Skeletal muscle cell (primary cell): ENCODE data around the gene ZNF200.
"Not testable (repeated sequence)": the region's sequence is repeated elsewhere in the genome, so short reads cannot be mapped to it uniquely, and the experiment has no call there.

Experiments used
- DNase-seq: peaks from one replicate; pipeline ENCODE4 v3.0.0-alpha.2; 2010; ENCODE audit warnings: low read depth
- H3K4me3 ChIP-seq: 2 replicates; pipeline ENCODE4 v1.5.1; 2011; ENCODE audit warnings: low read depth, mild to moderate bottlenecking, control low read depth, low read length, moderate library complexity

Gene ZNF200

GRCh38 chr16:3183445-3184139 lies 51.4 kb downstream of the ZNF200 start:
- DNase-seq = no peak
- peak overlapping the region; percentile 49 for H3K4me3 ChIP-seq

- DNase-seq = no peak
- H3K4me3 ChIP-seq = peak overlapping the region; percentile 49
Observed at GRCh38 chr16:3182608-3183444, 52.1 kb downstream of the ZNF200 start.

- DNase-seq, H3K4me3 ChIP-seq: not testable (repeated sequence)
Observed at GRCh38 chr16:3182293-3182607, 52.7 kb downstream of the ZNF200 start.

DNA sequence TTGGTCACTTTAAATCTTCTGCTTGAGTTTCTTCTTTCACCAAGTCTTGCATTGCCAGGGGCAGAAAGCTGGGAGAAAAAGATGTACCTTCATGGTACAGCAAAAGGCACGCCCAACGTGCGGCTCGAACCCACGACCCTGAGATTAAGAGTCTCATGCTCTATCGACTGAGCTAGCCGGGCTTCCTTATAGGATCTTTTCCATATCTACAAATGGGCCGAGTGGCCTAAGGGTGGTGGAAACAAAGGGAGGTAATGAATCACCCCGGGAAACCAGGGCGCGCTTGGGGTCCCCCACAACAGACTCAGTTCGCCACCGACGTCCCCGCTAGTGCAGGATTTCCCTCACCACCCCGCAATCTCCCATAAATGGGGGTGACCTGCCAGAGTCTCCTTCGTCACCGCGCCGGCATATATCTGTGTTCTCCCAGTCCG lies 54.5 kb downstream of the ZNF200 start:
- no peak for DNase-seq
- H3K4me3 ChIP-seq = no peak overlapping the region

DNA sequence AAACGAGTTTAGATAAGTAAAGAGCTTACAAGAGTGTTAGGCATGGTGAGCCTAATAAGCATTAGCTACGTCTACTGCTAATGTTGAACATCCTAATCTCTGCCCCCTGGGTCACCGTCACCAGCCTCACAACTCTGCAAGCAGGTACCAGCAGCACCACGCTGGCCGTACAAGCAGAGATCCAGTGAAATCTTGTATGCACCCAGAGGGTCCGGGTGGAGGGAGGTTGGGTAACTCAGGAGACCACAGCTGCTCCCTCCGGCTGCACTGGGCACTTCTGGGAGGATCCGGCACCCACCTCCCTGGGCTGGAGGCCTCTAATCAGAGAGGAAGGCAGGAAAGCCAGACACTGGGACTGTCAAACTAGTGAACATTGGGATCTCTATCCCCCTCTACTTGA lies 55.3 kb downstream of the ZNF200 start:
- no peak overlapping the region for H3K4me3 ChIP-seq
- no peak for DNase-seq

- H3K4me3 ChIP-seq = no peak overlapping the region
- no peak for DNase-seq
Observed at GRCh38 chr16:3175157-3176093, 59.5 kb downstream of the ZNF200 start.

- no peak for DNase-seq
- H3K4me3 ChIP-seq = no peak overlapping the region
Observed at GRCh38 chr16:3174618-3175148, 60.3 kb downstream of the ZNF200 start.

DNA sequence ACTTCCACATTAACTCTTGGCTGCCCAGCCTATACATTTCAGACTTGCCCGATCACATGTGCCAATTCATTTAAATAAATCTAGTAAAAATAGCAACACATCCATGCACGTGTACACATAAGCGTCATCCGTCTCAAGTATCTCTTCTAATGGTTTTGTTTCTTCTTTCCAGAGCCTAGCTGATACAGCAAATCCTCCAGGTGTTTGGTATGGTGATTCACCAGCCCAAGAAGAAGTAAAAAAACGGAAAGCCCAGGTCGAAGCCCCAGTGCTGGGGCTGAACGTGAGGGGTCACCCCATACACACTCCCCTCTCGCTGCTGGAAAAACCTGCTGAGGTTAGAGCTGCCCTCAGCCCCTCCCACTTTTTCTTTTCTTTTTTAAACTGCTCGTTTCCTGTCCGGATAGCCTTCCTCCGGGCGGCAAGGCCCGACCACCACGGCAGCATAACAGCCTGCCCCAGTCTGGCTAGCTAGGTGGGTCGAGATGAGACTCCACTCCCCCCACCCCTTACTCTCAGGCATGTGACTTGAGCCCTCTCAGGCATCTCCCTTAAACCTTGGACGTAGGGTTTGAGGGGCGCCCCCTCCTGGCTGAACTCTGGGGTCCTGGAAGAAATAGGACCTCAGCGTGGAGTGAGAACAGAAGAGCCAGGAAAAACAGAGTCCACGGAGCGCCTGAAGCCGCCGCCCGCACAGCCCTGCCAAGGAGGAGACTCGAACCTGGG lies 60.9 kb downstream of the ZNF200 start:
- H3K4me3 ChIP-seq = peak overlapping the region; percentile 20
- no peak for DNase-seq
